ENCODE data around the gene TRIOBP.
"Not testable (repeated sequence)": the region's sequence is repeated elsewhere in the genome, so short reads cannot be mapped to it uniquely, and the experiment has no call there.

TRIOBP gene, protein sequence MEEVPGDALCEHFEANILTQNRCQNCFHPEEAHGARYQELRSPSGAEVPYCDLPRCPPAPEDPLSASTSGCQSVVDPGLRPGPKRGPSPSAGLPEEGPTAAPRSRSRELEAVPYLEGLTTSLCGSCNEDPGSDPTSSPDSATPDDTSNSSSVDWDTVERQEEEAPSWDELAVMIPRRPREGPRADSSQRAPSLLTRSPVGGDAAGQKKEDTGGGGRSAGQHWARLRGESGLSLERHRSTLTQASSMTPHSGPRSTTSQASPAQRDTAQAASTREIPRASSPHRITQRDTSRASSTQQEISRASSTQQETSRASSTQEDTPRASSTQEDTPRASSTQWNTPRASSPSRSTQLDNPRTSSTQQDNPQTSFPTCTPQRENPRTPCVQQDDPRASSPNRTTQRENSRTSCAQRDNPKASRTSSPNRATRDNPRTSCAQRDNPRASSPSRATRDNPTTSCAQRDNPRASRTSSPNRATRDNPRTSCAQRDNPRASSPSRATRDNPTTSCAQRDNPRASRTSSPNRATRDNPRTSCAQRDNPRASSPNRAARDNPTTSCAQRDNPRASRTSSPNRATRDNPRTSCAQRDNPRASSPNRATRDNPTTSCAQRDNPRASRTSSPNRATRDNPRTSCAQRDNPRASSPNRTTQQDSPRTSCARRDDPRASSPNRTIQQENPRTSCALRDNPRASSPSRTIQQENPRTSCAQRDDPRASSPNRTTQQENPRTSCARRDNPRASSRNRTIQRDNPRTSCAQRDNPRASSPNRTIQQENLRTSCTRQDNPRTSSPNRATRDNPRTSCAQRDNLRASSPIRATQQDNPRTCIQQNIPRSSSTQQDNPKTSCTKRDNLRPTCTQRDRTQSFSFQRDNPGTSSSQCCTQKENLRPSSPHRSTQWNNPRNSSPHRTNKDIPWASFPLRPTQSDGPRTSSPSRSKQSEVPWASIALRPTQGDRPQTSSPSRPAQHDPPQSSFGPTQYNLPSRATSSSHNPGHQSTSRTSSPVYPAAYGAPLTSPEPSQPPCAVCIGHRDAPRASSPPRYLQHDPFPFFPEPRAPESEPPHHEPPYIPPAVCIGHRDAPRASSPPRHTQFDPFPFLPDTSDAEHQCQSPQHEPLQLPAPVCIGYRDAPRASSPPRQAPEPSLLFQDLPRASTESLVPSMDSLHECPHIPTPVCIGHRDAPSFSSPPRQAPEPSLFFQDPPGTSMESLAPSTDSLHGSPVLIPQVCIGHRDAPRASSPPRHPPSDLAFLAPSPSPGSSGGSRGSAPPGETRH (N-terminal part only)

DNA sequence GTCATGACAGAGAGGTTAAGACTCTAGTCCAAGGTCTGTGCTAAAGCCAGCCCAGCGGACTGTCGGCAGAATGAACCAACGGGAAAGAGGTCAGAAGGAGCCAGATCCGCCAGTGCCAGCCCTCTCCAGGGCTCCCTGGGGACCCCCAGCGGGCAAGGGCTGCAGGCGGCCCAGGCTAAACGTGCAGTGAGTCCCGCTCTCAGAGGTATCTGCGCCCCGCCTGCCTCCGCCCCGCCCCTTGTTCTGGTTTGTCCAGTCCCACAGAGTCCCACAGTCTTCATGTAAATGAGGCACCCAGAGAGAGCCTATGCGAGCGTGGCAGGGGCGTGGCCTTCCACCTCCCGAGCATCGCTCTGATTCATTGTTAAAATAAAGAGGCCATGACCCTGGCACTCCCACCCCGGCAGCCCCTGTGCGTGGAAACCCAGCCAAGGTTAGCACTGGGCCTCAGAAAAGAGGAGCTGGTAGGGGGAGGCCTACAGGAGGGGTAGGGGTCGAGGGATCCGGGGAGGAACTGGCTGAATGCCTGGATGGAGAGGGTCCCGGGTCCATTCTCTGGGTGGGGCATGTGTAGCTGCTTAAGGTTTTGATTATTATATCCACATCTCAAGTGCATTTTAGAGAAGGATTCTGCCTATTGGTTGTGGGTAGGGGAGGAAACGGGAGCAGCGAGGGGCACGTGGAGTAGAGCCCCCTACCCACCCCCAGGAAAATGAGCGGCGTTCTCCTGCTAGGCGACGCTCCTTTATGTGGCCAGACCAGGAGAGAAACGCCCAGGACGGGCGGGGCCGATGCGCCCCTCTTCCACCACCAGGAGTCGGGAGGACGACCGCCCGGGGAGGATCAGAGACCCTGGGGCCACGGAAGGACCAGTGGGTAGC is at the start of gene TRIOBP:
TRIOBP (plus strand) TSS at position 392 of the 881 bp plus-strand sequence. CDS start 4,318 bp downstream, outside the sequence.
- peak; percentile 84 for DNase-seq

DNA sequence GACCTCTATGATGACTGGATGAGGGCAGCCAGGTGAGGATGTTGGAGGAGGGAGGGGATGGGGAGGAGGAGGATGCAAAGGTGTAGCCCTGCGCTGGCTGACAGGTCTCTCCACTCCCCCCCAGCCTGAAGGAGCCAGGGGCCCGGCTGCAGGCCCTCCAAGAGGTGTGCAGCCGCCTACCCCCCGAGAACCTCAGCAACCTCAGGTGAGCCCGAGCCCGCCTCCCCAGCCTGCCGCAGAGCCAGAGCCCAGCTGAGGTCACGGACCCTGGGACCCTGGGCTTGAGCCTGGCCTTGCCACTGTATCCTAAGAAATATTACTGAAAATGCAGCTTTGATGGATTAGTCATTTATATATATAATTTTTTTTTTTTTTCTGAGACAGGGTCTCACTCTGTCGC is 49.5 kb upstream of the TRIOBP start:
- DNase-seq: no peak

DNA sequence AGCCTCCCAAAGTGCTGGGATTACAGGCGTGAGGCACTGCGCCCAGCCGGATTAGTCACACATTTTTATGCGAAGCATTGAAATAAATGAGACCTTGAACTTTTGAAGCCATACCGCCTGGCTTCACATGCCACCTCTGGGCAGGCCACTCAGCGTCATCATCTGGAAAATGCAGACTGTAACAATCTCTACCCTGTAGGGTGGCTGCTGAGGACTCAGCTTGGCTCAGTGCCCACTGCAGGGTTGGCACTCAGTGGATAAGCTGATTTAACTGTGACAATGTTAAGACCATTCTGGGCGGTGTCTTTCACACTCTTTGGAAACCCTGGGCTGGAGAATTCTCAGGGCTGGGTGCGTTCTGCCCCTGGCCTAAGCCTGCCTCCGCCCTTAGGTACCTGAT is 48.9 kb upstream of the TRIOBP start:
- no peak for DNase-seq

DNA sequence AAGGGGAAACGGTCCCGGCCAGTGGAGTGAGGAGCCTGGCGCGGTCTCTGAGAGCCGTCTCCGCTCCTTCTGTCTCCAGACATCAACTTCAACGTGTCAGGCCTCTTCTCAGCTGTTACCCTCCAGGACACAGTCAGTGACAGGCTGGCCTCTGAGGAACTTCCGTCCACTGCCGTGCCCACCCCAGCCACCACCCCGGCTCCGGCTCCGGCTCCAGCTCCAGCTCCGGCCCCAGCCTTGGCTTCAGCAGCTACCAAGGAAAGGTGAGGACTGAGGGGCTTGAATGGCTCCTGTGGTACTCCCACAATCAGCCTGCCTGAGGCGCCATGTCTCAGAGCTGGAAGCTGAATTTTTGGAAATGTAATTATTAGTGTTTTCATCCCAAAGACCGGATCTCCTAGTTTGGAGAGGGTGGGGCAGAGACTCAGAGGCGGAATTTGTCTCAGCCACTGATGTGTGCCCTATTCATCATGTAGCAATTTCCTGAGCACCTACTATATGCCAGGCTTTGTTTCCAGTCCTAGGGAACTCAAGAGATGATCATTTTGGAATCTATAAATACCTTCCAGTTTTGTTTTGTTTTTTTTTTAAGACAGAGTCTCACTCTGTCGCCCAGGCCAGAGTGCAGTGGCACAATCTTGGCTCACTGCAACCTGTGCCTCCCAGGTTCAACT is 46.2 kb upstream of the TRIOBP start:
- DNase-seq: no peak

DNA sequence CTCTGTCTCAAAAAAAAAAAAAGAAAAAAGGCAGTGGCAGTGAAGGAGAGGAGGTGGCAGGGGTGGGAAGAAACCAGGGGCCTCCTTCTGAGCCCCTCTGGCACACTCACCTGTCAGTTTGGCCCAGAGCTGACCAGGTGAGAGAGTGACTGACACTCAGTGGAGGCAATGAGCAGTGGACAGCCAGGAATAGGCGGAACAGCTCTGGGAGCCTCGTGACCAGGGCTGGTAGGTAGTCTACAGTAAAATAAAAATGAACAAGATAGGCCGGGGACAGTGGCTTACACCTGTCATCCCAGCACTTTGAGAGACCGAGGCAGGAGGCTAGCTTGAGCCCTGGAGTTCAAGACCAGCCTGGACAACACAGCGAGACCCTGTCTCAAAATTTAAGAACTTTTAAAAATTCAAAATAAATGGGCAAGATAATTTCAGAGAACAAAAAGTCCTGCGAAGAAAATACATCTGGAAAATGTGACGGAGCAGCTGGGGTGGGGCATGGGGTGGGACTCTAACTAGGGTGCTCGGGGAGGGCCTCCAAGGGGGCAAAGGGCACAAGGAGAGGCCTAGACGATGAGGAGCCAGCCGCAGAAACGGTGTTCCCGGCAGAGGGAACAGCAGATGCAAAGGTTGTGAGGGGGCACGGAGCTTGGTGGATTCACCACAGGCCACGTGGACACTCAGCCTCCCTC is 42.1 kb upstream of the TRIOBP start:
- DNase-seq: no peak

DNA sequence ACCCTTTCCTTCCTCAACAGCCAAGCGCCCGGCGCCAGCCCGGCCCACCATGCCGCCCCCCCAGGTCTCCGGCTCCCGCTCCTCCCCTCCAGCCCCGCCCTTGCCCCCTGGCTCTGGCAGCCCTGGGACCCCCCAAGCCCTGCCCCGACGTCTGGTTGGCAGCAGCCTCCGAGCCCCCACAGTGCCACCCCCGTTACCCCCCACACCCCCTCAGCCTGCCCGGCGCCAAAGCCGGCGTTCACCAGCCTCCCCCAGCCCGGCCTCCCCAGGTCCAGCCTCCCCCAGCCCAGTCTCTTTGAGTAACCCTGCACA is 41.6 kb upstream of the TRIOBP start:
- DNase-seq: no peak

DNA sequence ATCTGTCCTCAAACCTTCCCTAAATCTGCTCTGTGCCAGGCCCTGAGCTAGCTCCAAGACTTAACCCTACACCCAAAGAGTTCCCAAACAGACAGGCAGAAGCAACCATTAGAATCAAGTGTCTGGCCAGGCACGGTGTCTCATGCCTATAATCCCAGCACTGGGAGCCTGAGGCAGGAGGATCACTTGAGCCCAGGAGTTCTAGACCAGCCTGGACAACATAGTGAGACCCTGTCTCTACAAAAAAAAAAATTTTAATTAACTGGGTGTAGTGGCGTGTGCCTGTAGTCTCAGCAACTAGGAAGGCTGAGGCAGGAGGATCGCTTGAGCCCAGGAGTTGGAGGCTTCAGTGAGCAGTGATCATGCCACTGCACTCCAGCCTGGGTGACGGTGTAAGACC is 40.3 kb upstream of the TRIOBP start:
- DNase-seq: not testable (repeated sequence)

DNA sequence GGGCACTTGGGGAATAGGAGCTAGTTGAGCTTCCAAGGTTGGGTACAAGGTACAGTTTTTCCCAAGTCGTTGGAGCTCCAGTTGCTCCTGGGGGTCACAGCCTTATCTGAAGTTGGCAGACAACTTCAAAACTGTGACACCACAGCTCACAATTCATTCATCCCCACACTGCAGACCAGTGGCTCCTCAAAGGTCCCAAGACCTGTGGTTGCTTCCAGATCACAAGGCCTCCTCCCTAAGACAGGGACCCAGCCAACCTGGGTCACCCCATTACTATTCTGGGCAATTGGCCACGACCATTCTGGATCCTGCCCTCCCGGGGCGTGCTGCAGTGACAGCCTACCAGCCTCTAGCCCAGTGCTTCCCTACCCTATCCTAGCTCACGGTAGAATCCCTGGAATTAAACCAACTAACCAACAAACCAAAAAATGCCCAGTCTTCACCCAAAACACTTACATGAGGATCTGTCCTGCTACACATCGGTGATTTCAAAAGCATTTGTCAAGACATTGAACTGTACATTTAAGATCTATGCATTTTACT is 39.2 kb upstream of the TRIOBP start:
- no peak for DNase-seq

DNA sequence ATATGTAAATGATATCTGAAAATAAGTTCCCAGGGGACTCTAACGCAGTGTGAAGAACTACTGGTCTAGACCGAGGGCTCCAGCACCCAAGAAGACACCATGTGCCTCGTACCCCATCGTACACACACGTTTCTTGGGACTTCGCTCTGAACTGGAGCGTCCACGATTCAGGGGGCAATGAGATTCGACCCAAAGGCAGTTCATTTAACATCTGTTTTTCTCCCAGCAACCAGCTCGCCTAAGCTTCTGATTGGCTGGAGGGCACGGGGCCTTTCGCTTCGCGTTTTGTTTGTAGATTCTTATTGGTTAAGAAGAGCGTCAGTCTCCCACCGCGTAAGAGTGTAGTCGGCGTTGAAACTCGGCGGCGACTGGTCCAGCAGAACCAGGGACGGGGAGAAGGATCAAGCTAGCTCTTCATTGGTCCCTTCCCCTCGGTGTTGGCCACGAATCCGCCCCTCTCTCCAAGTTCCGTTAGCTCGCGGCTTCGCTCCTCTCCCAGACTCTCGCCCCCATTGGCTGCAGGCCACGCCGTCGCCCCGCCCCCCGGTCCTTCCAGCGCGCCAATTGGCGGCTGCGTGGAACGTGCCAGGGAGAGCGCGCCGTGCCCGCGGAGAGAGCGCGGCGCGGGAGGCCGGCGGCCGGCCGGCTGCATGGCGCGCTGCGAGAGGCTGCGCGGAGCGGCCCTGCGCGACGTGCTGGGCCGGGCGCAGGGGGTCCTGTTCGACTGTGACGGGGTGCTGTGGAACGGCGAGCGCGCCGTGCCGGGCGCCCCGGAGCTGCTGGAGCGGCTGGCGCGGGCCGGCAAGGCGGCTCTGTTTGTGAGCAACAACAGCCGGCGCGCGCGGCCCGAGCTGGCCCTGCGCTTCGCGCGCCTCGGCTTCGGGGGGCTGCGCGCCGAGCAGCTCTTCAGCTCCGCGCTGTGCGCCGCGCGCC is 38.4 kb upstream of the TRIOBP start, which contains the start of gene PDXP:
PDXP (plus strand) TSS at position 591 of the 933 bp plus-strand sequence; CDS start at position 651, 60 bp downstream.
- peak; percentile 99 for DNase-seq

DNA sequence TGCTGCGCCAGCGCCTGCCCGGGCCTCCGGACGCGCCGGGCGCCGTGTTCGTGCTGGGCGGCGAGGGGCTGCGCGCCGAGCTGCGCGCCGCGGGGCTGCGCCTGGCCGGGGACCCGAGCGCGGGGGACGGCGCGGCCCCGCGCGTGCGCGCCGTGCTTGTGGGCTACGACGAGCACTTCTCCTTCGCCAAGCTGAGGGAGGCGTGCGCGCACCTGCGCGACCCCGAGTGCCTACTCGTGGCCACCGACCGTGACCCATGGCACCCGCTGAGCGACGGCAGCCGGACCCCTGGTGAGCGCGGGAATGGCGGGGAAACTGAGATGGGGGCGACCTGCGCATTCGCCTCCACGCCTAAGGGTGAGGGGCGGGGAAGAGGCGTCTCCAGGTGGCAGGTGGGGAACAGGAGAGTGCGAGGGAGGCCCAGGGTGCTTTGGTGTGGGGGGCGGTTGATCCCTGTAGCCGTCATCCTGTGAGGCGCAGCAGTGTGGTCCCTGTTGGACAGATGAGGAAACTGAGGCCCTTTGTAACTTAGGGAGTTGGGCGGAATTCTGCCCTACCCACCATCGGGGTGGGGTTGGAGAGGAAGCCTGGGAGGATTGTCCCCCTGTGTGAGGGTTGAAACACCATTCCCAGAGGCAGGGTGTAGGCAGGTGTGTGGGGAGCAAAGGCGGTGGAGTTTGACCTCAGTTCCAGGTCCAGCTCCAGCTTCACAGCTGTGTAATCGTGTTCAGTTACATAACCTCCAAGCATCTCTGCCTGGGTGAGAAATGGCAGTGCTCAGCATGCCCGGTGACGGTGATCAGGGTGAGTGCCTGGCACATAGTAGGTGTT is 37.6 kb upstream of the TRIOBP start:
- DNase-seq: no peak

DNA sequence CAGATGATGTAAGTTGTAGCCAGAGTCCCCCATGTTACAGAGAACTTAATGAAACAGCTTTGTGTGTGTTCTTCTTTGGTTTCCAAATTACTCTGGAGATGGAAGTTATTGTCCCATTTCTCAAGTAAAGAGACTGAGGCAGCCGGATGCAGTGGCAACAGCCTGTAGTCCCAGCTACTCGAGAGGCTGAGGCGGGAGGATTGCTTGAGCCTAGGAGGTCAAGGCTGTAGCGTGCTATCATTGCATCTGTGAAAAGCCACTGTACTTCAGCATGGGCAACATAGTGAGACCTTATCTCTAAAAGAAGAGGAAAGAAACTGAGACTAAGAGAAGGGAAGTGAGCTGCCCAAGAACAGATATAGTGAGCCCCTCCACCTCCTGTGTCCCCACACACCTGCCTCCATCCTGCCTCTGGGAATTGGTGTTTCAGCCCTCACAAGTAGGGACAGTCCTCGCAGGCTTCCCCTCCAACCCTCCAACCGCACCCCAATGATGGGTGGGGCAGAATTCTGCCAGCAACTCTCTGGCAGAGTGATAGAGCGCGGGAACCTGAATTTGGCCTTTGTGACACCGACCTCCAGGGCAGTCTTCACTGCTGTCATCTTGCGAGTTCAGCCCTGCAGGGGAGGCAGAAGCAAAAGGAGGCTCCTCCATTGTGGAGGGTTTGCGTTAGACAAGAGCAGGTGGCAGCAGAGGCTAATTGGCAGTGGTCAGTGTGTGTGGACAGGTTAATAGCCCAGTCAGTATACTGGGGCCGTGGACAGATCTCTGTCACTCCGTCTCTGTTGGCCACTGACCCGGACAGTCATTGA is 36.7 kb upstream of the TRIOBP start:
- DNase-seq: no peak

DNA sequence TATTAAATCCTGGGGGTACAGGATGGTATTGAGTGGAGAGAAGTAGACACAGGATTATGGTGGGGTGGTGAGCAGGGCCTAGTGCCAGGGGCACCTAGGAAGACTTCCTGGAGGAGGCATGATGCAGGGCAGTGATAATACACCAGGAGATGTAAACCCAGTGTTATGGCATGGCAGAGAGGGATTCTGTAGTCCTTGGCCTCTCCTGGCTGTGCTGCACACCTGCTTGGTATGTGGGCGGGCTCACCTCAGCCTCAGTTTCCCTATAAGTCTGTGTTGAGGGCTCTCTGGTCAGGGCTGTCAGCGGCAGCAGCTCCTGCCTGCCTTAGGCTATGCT is 36.2 kb upstream of the TRIOBP start:
- no peak for DNase-seq

DNA sequence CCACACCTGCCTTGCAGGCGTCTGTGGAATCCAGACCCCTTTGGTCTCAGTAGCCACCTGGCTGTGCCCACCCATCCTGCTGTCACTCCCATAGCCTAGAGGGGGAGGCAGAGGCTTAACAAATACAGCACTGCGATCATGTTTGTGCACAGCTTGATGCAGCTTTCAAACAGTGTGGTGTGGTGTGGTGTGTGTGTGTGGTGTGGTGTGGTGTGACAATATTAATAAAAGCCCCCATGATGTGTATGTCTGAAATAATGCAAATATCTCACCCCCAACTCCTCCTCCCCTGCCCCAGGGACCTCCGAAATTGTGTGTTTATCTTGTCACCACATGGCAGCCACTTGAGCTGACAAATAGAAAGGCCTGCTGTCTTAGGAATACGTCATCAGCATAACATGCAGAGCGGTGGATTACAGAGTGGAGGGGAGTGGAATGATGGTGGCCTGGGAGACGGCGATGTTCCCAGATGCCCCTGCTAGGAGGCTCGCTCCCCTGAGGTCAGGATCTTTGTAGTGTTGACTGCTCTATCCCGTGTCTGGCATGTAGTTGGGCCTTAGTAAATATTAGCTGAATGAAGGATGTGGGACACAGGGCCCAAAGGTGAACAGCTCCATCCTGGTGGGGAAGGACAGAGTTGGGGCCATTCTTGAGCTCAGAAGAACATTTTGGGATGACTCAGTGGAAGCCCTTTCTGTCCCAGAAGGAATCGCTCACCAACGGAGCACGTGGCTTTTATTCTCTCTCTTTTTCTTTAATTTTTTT is 35.5 kb upstream of the TRIOBP start:
- DNase-seq: peak; percentile 65

DNA sequence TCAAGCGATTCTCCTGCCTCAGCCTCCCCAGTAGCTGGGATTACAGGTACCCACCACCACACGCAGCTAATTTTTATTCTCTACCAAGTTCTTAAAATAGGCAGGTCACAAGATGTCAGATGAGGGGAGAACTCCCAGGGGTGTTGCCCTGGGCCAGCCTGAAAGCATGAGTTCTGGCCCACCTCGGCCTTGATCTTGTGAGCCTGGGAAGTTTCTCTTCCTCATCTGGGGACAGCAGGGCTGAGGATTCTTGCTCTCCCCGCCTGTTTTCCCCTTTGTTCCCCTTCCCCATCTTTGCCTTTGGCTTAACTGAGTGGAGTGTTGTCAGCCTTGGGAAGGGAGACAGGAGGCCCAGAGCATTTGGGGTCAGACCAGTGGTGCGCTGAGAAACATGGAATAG is 34.8 kb upstream of the TRIOBP start:
- no peak for DNase-seq

DNA sequence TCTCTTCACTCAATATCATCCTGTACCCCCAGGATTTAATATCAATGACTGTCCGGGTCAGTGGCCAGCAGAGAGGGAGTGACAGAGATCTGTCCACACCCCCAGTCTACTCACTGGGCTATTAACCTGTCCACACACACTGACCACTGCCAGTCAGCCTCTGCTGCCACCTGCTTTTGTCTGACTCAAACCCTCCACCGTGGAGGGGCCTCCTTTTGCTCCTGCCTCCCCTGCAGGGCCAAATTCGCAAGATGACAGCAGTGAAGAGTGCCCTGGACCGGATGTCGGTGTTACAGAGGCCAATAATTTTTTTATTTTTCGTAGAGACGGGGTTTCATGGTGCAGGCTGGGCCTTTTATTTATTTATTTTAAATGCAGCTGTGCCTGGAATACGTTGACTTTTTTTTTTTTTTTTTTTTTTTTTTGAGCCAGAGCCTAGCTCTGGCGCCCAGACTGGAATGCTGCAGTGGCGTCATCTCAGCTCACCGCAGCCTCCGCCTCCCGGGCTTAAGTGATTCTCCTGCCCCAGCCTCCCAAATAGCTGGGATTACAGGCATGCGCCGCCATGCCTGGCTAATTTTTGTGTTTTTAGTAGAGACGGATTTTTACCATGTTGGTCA is 33.2 kb upstream of the TRIOBP start:
- no peak for DNase-seq

All from SHP77 treated with DMSO at 0.1 percent for 48 hours (cell line).